ENCODE results near the gene SRSF4. TPM values are rescaled to one million over a fixed set of nuclear protein-coding genes. Genes with fewer than 3 reads are reported as not detected.
A peak's percentile ranks its signal among the peaks of the same experiment; 100 is the strongest.

SRSF4 gene
- total RNA-seq, 1 experiment from 2014 or later: 62.0 TPM

GRCh38 chr1:29186252-29186651, 4.6 kb upstream of the SRSF4 start:
- Histone ChIP-seq H3K9me3 (ENCODE audit: low read length) (no peaks in the 10 kb centered on the region), H3K36me3 (ENCODE audit: low read depth, low read length) (no peaks in the 10 kb centered on the region), H2AFZ (ENCODE audit: low read length) (no peak overlapping the region), H3K27ac (ENCODE audit: low read length) (no peak overlapping the region), H3K9ac (ENCODE audit: low read length) (no peak overlapping the region), H3K4me2 (ENCODE audit: low read length) (no peak overlapping the region), H3K9me2 (replicated peaks; ENCODE audit: low read length) (no peaks in the 10 kb centered on the region), H4K20me1 (ENCODE audit: low read length) (no peaks in the 10 kb centered on the region), H3K27me3 (ENCODE audit: low read length) (no peaks in the 10 kb centered on the region), H3K79me2 (ENCODE audit: low read length) (peaks cover 4% of the 10 kb centered on the region), H3K4me3 (ENCODE audit: low read length) (no peak overlapping the region), H3F3A (ENCODE audit: low read length, unreplicated experiment) (no peaks in the 10 kb centered on the region), H3K4me1 (ENCODE audit: insufficient read depth, low read length) (peaks cover 9% of the 10 kb centered on the region)
- no peak for TF ChIP-seq EZH2phosphoT487 (IDR thresholded peaks at IDR 0.05; ENCODE audit: borderline replicate concordance, low read length)
- ChIA-PET POLR2A (ENCODE audit: unreplicated experiment) (no interaction called here), CTCF (interaction anchor here (0.5 kb wide), 1 partner anchor 1978 kb away, joined by 10 read pairs; no protein-coding TSS in a partner anchor)
- ATAC-seq (no peak), DNase-seq (no peak)
- intact Hi-C loops (cut with micrococcal nuclease): loop anchor here (10.0 kb wide), 1 partner anchor 141 kb away; no protein-coding TSS in a partner anchor
- no TSS peak for BruUV-seq (replicated peaks)

GRCh38 chr1:29183287-29183686, 1.6 kb upstream of the SRSF4 start:
- peaks cover 25% of the 10 kb centered on the region for H4K20me1 ChIP-seq (ENCODE audit: low read length)
- H3K9me3 ChIP-seq (ENCODE audit: low read length): no peaks in the 10 kb centered on the region
- H3K9ac ChIP-seq (ENCODE audit: low read length): no peak overlapping the region
- H3K4me3 ChIP-seq (ENCODE audit: low read length): no peak overlapping the region
- H3K27ac ChIP-seq (ENCODE audit: low read length): no peak overlapping the region
- POLR2A ChIA-PET (ENCODE audit: unreplicated experiment): no interaction called here
- intact Hi-C loops (cut with micrococcal nuclease): loop anchor here (5.0 to 10.0 kb wide), 2 partner anchors 61 to 138 kb away; partner anchors contain the start of gene TMEM200B
- peaks cover 19% of the 10 kb centered on the region for H3K4me1 ChIP-seq (ENCODE audit: insufficient read depth, low read length)
- no TSS peak for BruUV-seq (replicated peaks)
- peaks cover 17% of the 10 kb centered on the region for H3K36me3 ChIP-seq (ENCODE audit: low read depth, low read length)
- peaks cover 34% of the 10 kb centered on the region for H3K79me2 ChIP-seq (ENCODE audit: low read length)
- no peak for ATAC-seq
- CTCF ChIA-PET: no interaction called here
- H3K9me2 ChIP-seq (replicated peaks; ENCODE audit: low read length): no peaks in the 10 kb centered on the region
- H3F3A ChIP-seq (ENCODE audit: low read length, unreplicated experiment): no peaks in the 10 kb centered on the region
- H2AFZ ChIP-seq (ENCODE audit: low read length): no peak overlapping the region
- no peak overlapping the region for H3K4me2 ChIP-seq (ENCODE audit: low read length)
- no peak for TF ChIP-seq EZH2phosphoT487 (IDR thresholded peaks at IDR 0.05; ENCODE audit: borderline replicate concordance, low read length)
- no peak for TF ChIP-seq CTCF (conservative IDR thresholded peaks at IDR 0.05; ENCODE audit: low read depth, low read length)
- TF ChIP-seq EZH2 (IDR thresholded peaks at IDR 0.05; ENCODE audit: low read length, unreplicated experiment): no peak
- no peak for DNase-seq
- no peaks in the 10 kb centered on the region for H3K27me3 ChIP-seq (ENCODE audit: low read length)

- Histone ChIP-seq H3F3A (ENCODE audit: low read length, unreplicated experiment) (no peaks in the 10 kb centered on the region), H3K27ac (ENCODE audit: low read length) (peak overlapping the region; percentile 91), H3K9me3 (ENCODE audit: low read length) (no peaks in the 10 kb centered on the region), H2AFZ (ENCODE audit: low read length) (peak overlapping the region; percentile 90), H4K20me1 (ENCODE audit: low read length) (peaks cover 44% of the 10 kb centered on the region), H3K27me3 (ENCODE audit: low read length) (no peaks in the 10 kb centered on the region), H3K4me2 (ENCODE audit: low read length) (peak overlapping the region; percentile 94), H3K9ac (ENCODE audit: low read length) (peak overlapping the region; percentile 100), H3K79me2 (ENCODE audit: low read length) (peaks cover 59% of the 10 kb centered on the region), H3K9me2 (replicated peaks; ENCODE audit: low read length) (no peaks in the 10 kb centered on the region), H3K4me1 (ENCODE audit: insufficient read depth, low read length) (peaks cover 19% of the 10 kb centered on the region), H3K4me3 (ENCODE audit: low read length) (peak overlapping the region; percentile 90), H3K36me3 (ENCODE audit: low read depth, low read length) (peaks cover 17% of the 10 kb centered on the region)
- intact Hi-C loops (cut with micrococcal nuclease): loop anchor here (5.0 to 10.0 kb wide), 2 partner anchors 58 to 136 kb away; partner anchors contain the start of gene TMEM200B
- ChIA-PET CTCF (interaction anchor here (0.5 to 1.6 kb wide), 3 partner anchors 16 to 924 kb away, joined by 3 to 14 read pairs (median 12); no protein-coding TSS in a partner anchor), POLR2A (ENCODE audit: unreplicated experiment) (interaction anchor here (0.7 kb wide), 2 partner anchors 104 to 1011 kb away, joined by 3 to 4 read pairs; no protein-coding TSS in a partner anchor)
- TSS peak; percentile 39 for BruUV-seq (replicated peaks)
- TF ChIP-seq EZH2 (IDR thresholded peaks at IDR 0.05; ENCODE audit: low read length, unreplicated experiment): no peak
- peak; percentile 11 for ATAC-seq
- DNase-seq: peak; percentile 33
These were observed 945 bp downstream of the SRSF4 start for GRCh38 chr1:29180497-29181412.
